Activated T-cell treated with anti-CD3 and anti-CD28 coated beads, Interleukin-2, amount 50 U/mL, for 72 hours (primary cell): ENCODE measurements around the gene TSHZ2. TPM values are rescaled to one million over a fixed set of nuclear protein-coding genes. Genes with fewer than 3 reads are reported as not detected.

Experiments
- ATAC-seq, 2 donors: fragments of 150-1000 bp; cut with Tn5 transposase; replicated peaks in 1 of 2; 2 replicates each; pipeline ENCODE4 v1.10.0; 2021; ENCODE audit warnings: moderate library complexity in 2 of 2, mild to moderate bottlenecking in 1 of 2
- DNase-seq, 2 donors: peaks; one replicate each; pipeline ENCODE4 v3.0.0; 2021 to 2022; ENCODE audit warnings: mixed read lengths in 1 of 2
- H3K27ac Mint-ChIP-seq: one replicate; pipeline ENCODE4 v1.8.0; 2022; ENCODE audit warnings: mild to moderate bottlenecking, moderate library complexity, mixed read lengths
- H3K27me3 Mint-ChIP-seq: one replicate; pipeline ENCODE4 v1.8.0; 2022; ENCODE audit warnings: low read depth, mixed read lengths
- H3K36me3 Mint-ChIP-seq, 2 donors: one replicate each; pipeline ENCODE4 v1.8.0; 2022; ENCODE audit warnings: mixed read lengths in 2 of 2, mild to moderate bottlenecking in 1 of 2; ENCODE audit not compliant: insufficient read depth in 2 of 2
- H3K4me1 Mint-ChIP-seq: one replicate; pipeline ENCODE4 v1.8.0; 2022; ENCODE audit warnings: low read depth, mixed read lengths
- H3K4me3 Mint-ChIP-seq, 2 donors: one replicate each; pipeline ENCODE4 v1.8.0; 2022; ENCODE audit warnings: mild to moderate bottlenecking in 2 of 2, mixed read lengths in 2 of 2, moderate library complexity in 2 of 2
- H3K9me3 Mint-ChIP-seq, 2 donors: one replicate each; pipeline ENCODE4 v1.8.0; 2022; ENCODE audit warnings: mixed read lengths in 2 of 2
- total RNA-seq, 2 donors: library from RNA; stranded (reverse); gene quantifications; one replicate each; pipeline ENCODE4 v1.2.3, GENCODE V29; 2022

The TSHZ2 gene
- total RNA-seq, 2 donors from 2014 or later, result 29.3 to 56.7 TPM

DNA sequence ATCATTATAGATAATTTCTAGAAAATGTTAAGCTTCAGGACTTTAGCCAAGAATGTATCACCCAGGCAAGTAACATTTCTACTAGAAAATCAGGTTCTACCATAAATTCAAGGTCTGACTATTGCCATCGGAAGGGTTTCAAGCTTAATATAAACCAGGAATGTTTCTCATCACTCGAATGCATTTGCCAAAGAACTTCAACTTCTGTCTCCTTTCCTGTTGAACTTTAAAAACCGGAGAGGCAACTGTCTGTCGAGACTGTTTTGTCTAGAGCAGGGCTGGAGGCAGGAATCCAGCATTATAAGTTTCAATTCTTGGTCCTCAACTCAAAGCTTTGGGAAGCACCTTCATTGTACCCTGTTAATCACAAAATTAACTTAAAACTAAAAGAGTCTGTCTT lies 356.8 kb downstream of the TSHZ2 start:
- no peak overlapping the region for H3K4me3 Mint-ChIP-seq
- H3K4me1 Mint-ChIP-seq, result peaks cover 5% of the 10 kb centered on the region
- ATAC-seq (no peak), DNase-seq (no peak)
- H3K36me3 Mint-ChIP-seq, result peaks cover 0 to 2% of the 10 kb centered on the region in 2 donors
- no peak overlapping the region for H3K27ac Mint-ChIP-seq
- no peaks in the 10 kb centered on the region for H3K27me3 Mint-ChIP-seq
- H3K9me3 Mint-ChIP-seq, result no peaks in the 10 kb centered on the region

DNA sequence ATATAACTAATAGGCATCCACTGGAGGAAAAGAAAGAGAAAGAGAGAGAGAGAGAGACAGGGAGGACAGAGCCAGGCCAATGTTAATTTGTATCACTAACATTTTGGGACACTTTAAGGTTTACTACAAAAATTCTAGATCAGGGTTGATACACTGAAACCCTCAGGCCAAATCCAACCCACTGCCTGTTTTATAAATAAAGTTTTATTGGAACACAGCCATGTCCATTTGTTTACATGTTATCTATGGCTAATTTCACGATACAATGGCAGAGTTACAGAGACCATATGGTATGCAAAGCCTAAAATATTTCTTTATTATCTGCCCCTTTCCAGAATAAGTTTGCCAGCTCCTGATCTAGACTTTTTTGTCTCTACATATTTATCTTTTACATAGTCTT lies 357.6 kb downstream of the TSHZ2 start:
- Mint-ChIP-seq H3K9me3 (no peaks in the 10 kb centered on the region), H3K36me3 (peaks cover 0 to 2% of the 10 kb centered on the region in 2 donors)

DNA sequence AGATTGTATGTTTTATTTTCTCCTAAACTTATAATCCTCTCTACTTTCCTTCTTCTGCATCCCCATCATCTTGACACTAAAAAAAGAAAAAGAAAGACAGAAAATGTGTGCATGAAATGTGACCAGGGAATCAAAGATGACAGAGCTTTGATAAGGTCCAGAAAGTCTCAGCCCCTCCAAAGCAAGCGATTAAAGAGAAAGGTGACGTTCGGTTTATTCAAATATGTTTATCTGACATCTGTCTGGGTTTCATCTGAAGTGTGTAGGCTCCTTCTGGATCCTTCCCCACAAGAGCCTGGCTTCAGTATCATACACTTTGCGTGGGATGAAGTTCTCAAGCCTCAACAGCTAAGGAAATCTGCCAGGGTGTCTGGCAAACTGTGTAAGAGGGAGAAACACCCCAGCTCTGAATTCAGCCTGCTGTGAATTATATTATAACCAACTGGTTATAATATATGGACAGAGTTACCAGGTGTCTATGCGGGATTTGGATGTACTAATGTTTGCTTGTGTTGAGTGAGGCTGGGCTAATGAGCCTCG lies 358.5 kb downstream of the TSHZ2 start:
- Mint-ChIP-seq H3K4me3 (no peak overlapping the region), H3K9me3 (no peaks in the 10 kb centered on the region), H3K4me1 (no peaks in the 10 kb centered on the region), H3K27ac (no peak overlapping the region), H3K36me3 (peaks cover 0 to 2% of the 10 kb centered on the region in 2 donors), H3K27me3 (no peaks in the 10 kb centered on the region)
- no peak for ATAC-seq
- DNase-seq, result no peak

More for the DNA sequence above, 357.6 kb downstream of the TSHZ2 start:
- H3K27me3 Mint-ChIP-seq, result no peaks in the 10 kb centered on the region
- no peak for ATAC-seq
- no peak overlapping the region for H3K27ac Mint-ChIP-seq
- no peak overlapping the region for H3K4me3 Mint-ChIP-seq
- peaks cover under 1% of the 10 kb centered on the region for H3K4me1 Mint-ChIP-seq
- no peak for DNase-seq

DNA sequence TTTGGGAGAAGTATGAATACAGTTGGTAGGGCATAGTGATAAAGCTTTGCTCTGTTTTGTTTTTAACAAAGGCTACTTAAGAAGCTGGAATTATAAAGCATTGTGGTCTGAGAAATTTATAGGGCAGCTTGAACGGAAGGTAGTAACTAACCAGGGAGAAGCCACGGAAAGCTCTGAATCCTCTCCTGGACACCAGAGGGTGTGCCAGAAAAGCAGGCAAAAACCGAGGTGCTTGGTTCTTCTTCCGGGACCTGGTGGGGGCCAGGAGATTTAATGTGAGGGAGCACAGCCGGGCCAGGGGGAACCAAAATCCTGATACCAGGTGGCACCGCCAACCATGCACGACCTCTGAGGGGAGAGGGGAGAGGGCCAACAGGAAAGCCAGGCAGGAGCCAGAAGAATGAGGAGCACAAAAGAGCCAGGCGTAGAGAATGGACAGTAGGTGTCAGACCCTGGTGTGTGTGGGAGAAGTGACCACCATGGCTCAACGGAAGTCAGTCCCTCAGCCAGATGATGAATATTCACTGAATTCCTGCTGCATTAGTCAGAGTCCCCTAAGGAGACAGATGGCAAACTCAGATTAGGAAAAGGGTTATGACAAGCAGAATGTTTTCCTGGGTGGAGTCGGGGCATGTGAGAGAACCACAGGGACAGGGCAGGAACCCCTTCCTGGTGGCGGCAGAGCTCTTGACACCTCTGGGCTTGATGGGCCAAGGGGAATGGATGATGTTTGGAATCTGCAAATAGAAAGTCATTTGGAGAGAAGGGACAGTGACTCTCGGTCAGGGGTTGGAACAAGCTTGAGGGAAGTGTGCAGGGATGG lies 359.2 kb downstream of the TSHZ2 start:
- no peak overlapping the region for H3K4me3 Mint-ChIP-seq
- H3K27me3 Mint-ChIP-seq, result no peaks in the 10 kb centered on the region
- no peak overlapping the region for H3K27ac Mint-ChIP-seq
- no peak for DNase-seq
- H3K4me1 Mint-ChIP-seq, result no peaks in the 10 kb centered on the region
- peaks cover 0 to 2% of the 10 kb centered on the region in 2 donors for H3K36me3 Mint-ChIP-seq
- no peaks in the 10 kb centered on the region for H3K9me3 Mint-ChIP-seq
- no peak for ATAC-seq

DNA sequence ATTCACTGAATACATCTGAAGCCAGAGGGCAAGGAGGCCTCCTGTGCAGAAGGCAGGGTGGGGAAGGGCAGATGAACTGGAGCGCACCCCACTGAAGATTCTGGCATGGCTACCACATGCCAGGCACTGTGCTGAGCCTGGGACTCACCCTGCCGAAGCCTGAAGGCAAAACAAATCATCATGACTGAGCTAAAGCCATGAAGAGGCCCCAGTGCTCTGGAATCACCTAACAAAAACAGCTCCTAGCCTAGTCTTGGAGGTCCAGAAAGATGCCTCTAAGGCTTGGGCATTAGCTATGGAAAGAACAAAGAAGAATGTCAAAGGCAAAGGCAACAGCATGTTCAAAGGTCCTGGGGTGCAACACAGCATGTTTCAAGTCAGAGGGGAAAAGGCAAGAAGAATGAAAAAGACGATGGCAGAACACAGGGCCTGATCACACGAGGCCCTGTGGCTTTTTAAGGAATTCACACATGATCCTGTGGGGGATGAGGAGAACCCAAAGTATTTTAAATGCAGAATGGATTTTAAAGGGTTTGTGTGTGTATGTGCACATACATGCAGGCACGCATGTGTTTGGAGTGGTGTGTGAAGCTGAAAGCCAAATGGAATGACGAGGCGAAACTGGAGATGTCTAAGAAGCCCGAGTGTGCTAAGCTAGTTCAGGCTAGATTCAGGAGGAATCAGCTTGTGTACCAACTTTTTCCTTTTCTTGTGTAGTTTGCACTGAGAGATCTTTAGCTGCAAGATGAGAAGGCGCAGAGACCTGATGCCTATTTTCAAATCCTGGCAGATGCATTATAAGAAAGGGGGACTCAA lies 360.1 kb downstream of the TSHZ2 start:
- no peak for DNase-seq

DNA sequence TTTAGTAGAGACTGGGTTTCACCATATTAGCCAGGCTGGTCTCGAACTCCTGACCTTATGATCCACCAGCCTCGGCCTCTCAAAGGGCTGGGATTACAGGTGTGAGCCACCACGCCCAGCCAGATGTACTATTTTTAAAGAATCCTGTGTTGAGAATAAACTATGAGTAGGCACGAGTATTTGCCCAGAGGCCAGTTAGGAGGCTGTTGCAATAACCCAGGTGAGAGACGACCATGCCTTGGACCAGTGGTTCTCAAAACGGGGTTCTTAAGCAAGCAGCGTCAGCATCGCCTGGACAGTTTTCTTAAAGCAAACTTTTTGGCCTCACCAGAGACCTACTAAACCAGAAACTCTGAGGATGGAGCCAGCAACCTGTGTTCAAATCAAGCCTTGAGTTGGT lies 362.7 kb downstream of the TSHZ2 start:
- H3K4me1 Mint-ChIP-seq, result no peaks in the 10 kb centered on the region
- H3K9me3 Mint-ChIP-seq, result no peaks in the 10 kb centered on the region
- no peak overlapping the region for H3K27ac Mint-ChIP-seq
- ATAC-seq, result no peak
- H3K4me3 Mint-ChIP-seq, result no peak overlapping the region
- H3K27me3 Mint-ChIP-seq, result no peaks in the 10 kb centered on the region
- H3K36me3 Mint-ChIP-seq, result peaks cover 0 to 2% of the 10 kb centered on the region in 2 donors
- no peak for DNase-seq

More for the DNA sequence above, 360.1 kb downstream of the TSHZ2 start:
- H3K4me3 Mint-ChIP-seq, result no peak overlapping the region
- H3K36me3 Mint-ChIP-seq, result peaks cover 0 to 2% of the 10 kb centered on the region in 2 donors
- no peaks in the 10 kb centered on the region for H3K4me1 Mint-ChIP-seq
- no peaks in the 10 kb centered on the region for H3K27me3 Mint-ChIP-seq
- no peaks in the 10 kb centered on the region for H3K9me3 Mint-ChIP-seq
- no peak overlapping the region for H3K27ac Mint-ChIP-seq
- no peak for ATAC-seq

DNA sequence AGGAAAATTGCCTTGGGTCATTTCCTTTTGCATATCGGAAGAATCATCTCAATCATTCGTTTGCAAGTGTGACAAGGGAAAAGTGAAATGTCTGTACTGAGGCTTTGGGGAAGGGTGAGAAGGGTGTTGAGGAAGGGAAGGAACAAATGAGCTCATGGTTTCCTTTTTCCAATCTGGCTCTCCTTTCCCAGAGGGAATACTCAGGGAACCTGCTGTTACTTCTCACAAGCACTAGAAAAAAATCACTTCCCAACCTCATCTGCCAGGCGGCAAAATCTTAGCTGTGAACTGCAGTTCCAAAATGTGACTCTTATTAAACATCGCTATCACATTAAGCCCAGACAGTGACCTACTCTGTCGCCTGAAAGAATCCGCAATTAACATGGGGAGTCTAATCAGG lies 363.4 kb downstream of the TSHZ2 start:
- Mint-ChIP-seq H3K4me3 (no peak overlapping the region), H3K9me3 (no peaks in the 10 kb centered on the region), H3K27ac (no peak overlapping the region), H3K27me3 (no peaks in the 10 kb centered on the region), H3K4me1 (no peaks in the 10 kb centered on the region), H3K36me3 (peaks cover 0 to 2% of the 10 kb centered on the region in 2 donors)
- ATAC-seq (no peak), DNase-seq (no peak)

DNA sequence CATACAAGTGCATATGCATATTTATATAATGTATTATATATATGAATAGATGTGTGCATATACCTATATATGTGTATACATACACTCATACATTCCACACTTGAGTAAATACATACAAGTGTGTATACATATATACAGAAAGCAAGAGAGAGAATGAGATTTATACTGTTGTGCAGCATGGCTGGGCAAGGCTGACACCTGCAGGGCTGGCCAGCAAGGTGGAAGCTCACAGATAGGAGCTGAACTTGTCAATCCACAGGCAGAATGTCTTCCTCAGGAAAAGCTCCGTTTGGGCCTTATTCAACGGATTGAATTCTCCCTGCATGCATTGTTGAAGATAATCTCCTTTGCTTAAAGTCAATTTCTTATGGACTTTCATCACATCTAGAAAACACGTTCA lies 364.7 kb downstream of the TSHZ2 start:
- Mint-ChIP-seq H3K9me3 (no peaks in the 10 kb centered on the region), H3K4me1 (no peaks in the 10 kb centered on the region), H3K27ac (no peak overlapping the region), H3K4me3 (no peak overlapping the region), H3K36me3 (peaks cover 0 to 2% of the 10 kb centered on the region in 2 donors), H3K27me3 (no peaks in the 10 kb centered on the region)
- no peak for ATAC-seq
- DNase-seq, result no peak

DNA sequence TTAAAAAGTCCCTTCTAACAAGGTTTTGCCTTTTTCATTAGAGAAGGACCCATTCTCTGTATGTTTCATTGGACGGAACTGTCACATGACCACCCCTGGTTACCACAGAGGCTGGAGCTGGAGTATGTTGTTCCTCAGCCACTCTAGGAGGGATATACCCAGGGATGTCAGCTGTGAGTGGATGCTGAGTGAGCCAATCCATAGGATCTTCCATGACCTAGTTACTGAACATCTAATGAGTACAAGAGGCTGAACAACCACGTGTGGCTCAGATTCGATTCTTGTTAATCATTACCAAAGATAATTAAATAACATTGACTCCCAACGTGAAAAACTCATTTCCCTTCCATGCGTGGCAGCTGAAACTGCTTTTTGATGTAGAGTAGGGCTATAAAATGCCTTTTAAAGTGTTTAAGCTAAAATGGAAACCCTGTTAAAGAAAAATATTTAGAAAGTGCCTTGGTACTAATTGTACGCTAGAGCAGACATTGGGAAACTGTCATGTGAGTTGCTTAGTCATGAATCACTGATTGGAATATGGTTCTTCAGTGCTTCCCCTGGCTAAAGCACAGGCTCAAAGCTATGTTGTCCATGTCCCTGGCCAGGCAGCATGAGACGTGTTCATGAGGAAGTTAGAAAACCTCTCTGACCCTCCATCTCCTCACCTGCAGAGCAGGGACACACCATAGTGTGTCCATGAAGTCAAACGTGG lies 365.4 kb downstream of the TSHZ2 start:
- no peak for DNase-seq
- no peak overlapping the region for H3K27ac Mint-ChIP-seq

DNA sequence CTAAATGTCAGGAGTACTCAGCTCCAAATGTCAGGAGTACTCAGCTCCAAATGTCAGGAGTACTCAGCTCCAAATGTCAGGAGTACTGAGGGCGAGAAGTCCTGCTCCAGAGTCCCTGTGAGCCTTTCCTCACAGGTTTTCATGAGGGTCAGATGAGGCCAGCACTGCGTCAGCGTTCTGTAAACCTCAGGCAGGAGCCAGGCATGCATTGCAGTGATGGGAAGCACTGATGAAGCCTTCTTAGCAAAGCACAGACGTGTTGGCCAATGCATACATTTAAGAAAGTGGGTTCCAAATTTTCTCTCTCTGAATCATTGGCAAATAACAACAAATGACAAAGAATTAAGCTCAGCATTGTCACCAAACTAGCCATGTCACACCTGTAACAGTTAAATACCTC lies 366.6 kb downstream of the TSHZ2 start:
- H3K4me3 Mint-ChIP-seq, result no peak overlapping the region
- ATAC-seq (no peak), DNase-seq (no peak)
- no peaks in the 10 kb centered on the region for H3K4me1 Mint-ChIP-seq
- H3K27me3 Mint-ChIP-seq, result no peaks in the 10 kb centered on the region
- H3K27ac Mint-ChIP-seq, result no peak overlapping the region
- no peaks in the 10 kb centered on the region for H3K36me3 Mint-ChIP-seq
- H3K9me3 Mint-ChIP-seq, result no peaks in the 10 kb centered on the region

More for the DNA sequence above, 365.4 kb downstream of the TSHZ2 start:
- no peaks in the 10 kb centered on the region for H3K4me1 Mint-ChIP-seq
- H3K36me3 Mint-ChIP-seq, result no peaks in the 10 kb centered on the region
- H3K4me3 Mint-ChIP-seq, result no peak overlapping the region
- ATAC-seq, result no peak
- no peaks in the 10 kb centered on the region for H3K27me3 Mint-ChIP-seq
- no peaks in the 10 kb centered on the region for H3K9me3 Mint-ChIP-seq

DNA sequence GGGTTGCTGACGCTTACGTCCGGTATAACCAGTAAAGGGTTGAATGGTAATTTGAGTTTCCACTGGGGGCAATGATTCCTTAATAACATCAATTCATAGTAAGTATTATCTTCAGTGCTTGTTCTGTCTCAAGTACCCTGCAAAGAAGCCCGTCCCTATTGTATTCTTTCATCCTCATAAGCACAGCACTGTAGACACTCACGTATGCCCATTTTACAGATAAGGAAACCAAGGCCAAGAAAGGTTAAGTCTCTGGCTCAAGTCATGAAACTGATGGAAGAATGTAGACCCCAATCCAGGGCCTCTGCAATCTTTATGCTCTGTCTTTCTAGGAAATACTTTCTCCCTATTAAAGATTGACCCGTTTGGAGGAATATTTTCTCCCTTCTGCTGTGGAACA lies 370.3 kb downstream of the TSHZ2 start:
- ATAC-seq (no peak), DNase-seq (no peak)
- Mint-ChIP-seq H3K4me1 (no peaks in the 10 kb centered on the region), H3K9me3 (no peaks in the 10 kb centered on the region), H3K36me3 (no peaks in the 10 kb centered on the region), H3K27ac (no peak overlapping the region), H3K27me3 (peaks cover 7% of the 10 kb centered on the region), H3K4me3 (no peak overlapping the region)

DNA sequence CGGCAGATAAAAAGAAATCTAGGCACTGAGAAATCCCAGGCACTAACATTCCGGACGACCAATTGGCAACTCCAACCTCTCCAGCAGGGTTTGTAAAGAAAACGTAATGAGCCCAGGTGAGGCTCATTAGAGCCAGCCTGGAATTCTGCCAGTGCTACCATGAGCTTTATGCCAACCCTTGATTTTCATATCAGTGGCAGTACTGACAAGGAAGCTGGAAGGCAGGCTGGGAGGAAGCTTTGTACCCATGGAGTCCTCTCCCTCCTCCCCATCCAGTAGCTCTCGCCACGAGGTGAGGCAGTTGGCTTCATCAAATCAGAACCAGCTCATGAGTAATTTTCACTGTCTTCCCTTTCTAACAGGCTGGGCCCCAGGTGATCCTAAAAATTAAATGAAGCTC lies 371.3 kb downstream of the TSHZ2 start:
- no peaks in the 10 kb centered on the region for H3K36me3 Mint-ChIP-seq
- peaks cover 7% of the 10 kb centered on the region for H3K27me3 Mint-ChIP-seq
- H3K27ac Mint-ChIP-seq, result no peak overlapping the region
- ATAC-seq (no peak), DNase-seq (no peak)
- H3K9me3 Mint-ChIP-seq, result no peaks in the 10 kb centered on the region
- H3K4me3 Mint-ChIP-seq, result no peak overlapping the region
- H3K4me1 Mint-ChIP-seq, result no peaks in the 10 kb centered on the region

DNA sequence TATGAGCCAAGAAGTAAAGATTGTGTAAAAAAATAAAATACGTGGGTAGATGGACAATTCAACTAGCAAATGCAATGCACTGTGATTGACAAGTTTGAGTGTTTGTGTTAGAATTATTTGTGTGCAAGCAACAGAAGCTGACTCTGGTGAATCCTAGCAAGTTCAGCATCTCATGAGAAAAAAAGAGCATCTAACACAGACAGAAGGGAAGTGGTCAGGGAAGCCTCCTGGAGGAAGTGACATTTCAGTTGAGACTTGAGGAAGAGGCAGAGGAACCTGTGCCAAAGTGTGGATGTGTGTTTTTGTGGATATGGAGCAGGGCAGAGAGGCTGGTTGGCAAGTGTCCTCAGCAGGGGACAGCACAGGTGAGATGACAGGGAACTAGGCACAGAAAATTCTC lies 372.7 kb downstream of the TSHZ2 start:
- Mint-ChIP-seq H3K9me3 (peaks cover 0 to 1% of the 10 kb centered on the region in 2 donors), H3K4me3 (no peak overlapping the region), H3K36me3 (peaks cover 0 to 1% of the 10 kb centered on the region in 2 donors), H3K4me1 (no peaks in the 10 kb centered on the region), H3K27me3 (peaks cover 7% of the 10 kb centered on the region), H3K27ac (no peak overlapping the region)
- DNase-seq (no peak), ATAC-seq (no peak)
